KBM-7 (cell line): Measurements from ENCODE around the gene CCDC89.
"Not testable (repeated sequence)": the region's sequence is repeated elsewhere in the genome, so short reads cannot be mapped to it uniquely, and the experiment has no call there.

Source experiments
- DNase-seq: peaks from one replicate; pipeline ENCODE4 v3.0.0-alpha.2; 2015
- in situ Hi-C: fragments of 300-500 bp; cut with MboI; formaldehyde crosslinking; loops from 2 replicates; pipeline ENCODE4 v1.14.3; 2020; ENCODE audit warnings: low sequenced_read_pairs, low pct_unique_long_range_greater_than_20kb, mixed read lengths

The CCDC89 gene

DNA sequence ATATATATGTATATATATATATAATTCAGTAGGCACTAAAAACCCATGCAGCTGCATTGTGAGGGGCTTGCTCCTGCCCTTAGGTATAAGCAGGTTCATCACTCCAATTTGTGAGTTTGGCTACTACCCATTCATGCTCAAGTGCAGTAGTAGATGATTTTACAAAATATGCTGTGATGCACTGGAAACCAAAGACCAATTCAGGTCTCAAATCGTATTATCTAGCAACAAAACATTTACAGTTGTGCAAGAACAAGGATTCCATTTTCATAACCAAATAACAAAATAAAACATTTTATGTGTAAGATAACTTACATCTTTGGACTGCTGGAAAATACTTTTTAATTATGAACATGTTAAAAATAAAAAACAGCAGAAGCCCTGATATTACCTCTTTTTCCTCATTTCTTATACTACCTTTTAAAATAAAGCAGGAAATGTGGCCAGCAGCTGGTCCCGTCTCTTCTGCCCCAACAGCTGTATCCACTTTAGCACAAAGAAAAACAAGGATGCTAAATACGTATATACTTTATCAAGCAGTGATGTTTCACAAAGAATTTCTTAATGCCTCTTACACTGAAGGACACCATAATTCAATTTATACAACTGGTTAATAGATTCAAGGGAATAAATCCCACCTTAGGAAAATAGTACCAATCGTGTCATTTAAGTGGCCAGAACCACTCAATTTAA, 23.9 kb downstream of the CCDC89 start:
- in situ Hi-C loops = no loop called here
- no peak for DNase-seq

DNA sequence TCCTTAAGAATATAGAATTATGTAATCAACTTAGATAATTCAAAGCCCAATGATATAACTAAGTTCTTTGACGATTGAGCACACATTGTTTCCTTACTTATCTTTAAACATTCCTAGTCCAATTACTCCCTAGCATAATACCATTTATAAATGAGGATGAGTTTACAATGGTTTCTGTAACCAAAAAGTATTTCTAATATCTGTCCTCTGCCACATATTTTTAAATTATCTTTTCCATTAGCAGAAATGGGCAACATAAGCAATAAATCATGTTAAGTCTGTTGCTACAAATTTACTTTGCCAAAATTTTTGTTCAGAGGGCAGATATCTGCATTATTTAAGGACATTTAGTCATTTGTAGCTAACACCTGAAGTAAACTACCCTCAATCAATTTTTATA, 27.8 kb downstream of the CCDC89 start:
- no peak for DNase-seq
- in situ Hi-C loops = no loop called here

DNA sequence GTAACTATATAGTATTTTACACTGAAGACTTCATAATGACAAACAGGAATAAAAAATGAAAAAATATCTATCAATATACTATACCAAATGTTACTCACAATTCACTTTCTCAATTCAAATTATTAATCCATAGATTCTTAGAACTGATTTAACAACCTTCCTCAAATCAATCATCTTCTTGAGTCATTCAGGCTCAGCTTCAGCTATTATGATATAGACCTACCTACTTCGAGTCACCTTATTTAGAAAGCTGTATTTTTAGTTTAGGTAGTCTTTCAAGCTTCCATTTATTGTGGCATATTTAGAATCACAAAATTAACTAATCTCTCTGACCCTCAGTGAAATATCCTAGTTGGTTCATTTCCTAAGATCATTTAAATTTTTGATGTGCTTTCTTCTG, 29.2 kb downstream of the CCDC89 start:
- in situ Hi-C loops = no loop called here
- DNase-seq = no peak

DNA sequence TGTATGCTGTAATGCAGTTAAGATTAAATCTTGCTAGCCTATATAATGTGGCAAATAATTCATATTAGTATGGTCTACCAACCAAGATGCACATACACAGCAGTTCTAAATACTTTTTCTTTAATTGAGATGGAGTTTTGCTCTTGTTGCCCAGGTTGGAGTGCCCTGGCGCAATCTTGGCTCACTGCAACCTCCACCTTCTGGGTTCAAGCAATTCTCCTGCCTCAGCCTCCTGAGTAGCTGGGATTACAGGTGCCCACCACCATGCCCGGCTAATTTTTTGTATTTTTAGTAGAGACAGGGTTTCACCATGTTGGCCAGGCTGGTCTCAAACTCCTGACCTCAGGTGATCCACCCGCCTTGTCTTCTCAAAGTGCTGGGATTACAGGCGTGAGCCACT, 31.7 kb downstream of the CCDC89 start:
- DNase-seq = not testable (repeated sequence)

DNA sequence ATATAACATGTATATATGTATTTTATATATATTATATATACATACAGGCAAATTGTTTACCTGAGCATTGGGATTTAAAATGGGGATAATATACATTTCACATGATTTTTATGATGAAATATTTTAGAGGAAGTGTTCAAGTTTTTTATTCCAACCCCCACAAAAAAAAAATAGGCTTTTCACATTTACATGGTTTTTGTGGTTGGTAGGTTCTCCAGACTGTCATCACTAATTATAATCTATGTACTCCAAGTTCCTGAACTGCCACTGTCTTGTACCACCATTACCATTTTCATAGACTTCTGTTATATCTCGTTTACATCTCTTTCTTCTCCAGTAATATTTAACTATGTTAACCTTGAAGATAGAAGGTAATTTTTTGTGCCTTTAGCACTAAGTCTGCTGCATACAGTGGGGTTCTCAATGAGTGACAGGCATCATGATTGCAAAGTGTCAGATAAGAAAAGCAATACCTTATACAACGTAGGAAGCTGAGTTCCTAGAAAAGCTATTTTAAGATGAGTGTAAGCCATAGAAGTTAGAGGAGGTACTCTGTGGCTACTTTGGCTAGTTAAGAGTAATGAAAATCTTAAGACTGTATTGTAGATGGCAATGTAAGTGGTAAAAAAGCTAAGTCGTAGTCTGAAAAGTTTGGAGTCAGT, 33.1 kb downstream of the CCDC89 start:
- in situ Hi-C loops = no loop called here
- DNase-seq = peak; percentile 77

More for the DNA sequence above, 31.7 kb downstream of the CCDC89 start:
- in situ Hi-C loops = not testable (repeated sequence)

DNA sequence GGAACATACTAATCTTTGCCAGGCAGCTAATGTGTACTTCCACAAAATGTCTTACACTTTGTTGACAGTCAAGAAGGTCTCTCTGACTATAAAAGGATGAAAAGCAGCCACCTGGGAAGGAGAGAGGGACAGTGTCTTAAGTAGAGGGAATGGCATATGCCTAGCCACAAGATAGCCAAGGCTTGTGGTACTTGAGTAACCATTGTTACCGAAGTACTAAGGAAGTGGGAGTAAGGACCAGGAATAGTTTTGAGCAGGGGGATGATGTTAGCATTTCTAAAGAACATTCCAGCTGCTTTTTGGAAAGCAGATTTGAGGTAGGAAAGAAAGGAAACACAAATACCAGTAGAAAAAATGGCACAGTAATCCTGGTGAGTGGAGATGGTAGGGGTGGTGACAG, 34.9 kb downstream of the CCDC89 start:
- in situ Hi-C loops = no loop called here
- DNase-seq = no peak

DNA sequence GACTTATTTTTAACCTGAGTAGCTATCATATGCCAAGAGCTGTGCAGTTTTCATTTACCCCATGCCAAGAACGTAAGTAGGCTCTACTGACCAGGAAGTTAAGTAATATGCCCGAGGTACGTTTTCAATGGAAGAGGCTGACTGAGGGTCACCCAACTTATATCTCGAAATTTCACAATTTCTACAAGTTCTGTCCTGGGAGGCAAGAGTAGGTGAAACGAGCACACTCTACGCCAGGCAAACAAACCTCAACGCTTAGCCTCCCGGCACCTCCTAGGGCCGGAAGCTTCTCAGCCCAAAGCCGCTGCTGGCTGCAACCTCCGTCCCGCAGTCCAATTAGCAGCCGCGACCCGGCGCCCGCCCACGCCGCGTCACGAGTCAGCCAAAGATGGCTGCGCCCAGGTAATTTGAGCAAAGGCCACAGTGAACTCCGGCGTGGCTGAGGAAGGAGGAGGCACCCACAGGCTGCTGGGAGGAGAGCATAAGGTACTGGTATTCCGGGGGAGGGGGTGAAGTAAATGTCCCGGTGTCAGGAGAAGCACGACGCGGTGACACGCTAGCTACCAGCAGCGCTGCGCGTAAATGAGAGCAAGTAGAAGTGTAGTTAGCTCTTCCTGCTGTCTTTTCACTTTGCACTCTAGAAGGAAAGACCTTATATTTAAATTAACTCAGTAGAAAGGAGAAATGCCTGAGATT, 38.2 kb downstream of the CCDC89 start, which contains the start of gene TMEM126A:
Gene TMEM126A, plus strand, starts transcription at position 364 of the 696 bp plus-strand sequence. CDS start 2,289 bp downstream, outside the sequence.
- DNase-seq = peak; percentile 90

DNA sequence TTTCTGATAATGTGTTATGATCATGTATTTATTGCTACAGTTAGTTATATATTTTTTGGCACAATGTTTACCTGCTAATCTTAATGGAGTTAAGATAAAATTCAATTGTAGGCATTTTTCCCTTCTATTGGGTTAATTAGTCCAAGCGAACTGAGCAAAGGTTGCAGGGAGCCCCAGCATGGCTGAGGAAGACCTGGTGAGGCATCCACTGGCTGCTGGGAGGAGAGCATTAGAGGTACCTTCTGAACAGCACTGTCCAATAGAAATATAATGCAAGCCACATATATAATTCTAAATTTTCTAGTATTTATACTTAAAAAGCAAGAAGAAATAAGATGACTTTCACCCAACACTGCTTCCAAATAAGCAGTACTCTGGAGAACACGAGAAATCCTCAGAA, 38.9 kb downstream of the CCDC89 start:
- in situ Hi-C loops = no loop called here
- no peak for DNase-seq

More for the DNA sequence above, 38.2 kb downstream of the CCDC89 start, which contains the start of gene TMEM126A:
- in situ Hi-C loops = no loop called here

DNA sequence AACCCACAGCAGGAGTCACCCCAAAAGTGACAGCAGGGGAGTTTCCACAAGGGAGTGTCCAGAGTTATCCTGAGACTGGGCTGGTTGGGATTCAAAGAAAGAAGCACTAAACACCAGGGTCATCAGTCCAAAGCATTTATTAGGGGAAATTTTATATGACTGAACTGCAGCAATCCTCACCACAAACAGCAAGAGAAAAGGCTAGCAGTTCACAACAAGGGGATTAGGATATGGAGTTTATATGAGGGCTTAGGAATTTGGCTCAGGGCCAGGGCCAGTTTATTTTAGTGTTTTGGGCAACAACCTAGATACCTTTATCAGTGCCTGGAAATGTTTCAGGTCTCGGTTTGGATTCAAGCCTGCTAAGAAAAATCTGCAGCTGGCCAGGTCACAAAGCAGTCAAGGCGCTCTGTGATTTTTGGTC, 42.8 kb downstream of the CCDC89 start:
- in situ Hi-C loops = no loop called here
- DNase-seq = no peak

DNA sequence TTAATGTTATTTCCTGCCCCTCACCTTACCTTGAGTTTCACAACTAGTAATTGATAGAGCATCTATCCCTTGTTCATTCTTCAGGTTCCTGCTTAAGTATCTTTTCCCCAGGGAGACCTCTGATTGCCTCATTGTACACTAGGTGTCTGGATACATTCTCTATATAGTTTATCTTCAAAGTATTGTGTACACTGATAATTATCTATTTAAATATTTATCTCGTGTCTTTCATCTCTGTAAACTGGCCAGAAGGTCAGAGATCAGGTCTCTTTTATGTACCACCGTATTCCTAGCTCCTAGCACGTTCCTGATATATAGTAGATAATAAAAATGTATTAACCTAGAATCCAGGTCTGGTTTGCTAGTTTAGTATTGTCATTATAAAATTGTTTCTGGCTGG, 51.2 kb downstream of the CCDC89 start:
- no peak for DNase-seq
- in situ Hi-C loops = no loop called here
